NCI-H1417 (cell line): ENCODE data around the gene GRB2.
"Not testable (repeated sequence)": the region's sequence is repeated elsewhere in the genome, so short reads cannot be mapped to it uniquely, and the experiment has no call there.

Experiments used
- DNase-seq, 3 experiments: peaks; one replicate each; lab custom pipeline; 2025; lab: John Stamatoyannopoulos, UW

The GRB2 gene

DNA sequence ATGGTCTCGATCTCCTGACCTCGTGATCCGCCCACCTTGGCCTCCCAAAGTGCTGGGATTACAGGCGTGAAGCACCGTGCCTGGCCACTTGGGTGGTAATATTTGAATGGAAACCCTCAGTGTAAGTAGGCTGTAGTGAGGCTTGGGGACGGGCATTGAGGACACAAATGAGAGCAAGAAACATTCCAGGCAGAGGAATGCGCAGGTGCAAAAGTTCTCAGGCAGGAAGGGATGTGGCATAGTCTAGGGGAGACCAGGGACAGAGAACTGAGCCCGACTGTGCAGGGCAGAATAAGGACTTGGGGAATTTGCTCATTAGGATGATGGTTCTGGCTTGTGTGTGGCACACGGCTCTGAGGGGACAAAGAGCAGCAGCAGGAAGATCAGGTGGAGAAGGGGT, 54.8 kb downstream of the GRB2 start:
- DNase-seq, result no peak

DNA sequence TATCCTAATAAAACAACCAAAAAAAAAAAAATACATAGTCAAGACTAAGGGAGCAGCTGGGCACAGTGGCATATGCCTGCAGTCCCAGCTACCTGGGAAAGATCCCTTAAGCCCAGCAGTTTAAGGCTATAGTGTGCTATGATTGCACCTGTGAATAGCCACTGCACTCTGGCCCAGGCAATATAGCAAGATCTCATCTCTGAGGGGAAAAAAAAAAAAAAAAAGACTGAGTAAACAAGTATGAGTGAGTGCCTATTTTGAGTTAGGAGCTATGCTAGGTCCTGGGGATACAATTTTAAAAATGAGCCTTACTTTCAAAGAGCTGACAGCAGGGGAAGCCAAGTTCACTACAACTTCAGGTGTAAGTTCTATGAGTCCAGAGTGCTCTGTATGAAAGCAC, 55.4 kb downstream of the GRB2 start:
- DNase-seq, result no peak

DNA sequence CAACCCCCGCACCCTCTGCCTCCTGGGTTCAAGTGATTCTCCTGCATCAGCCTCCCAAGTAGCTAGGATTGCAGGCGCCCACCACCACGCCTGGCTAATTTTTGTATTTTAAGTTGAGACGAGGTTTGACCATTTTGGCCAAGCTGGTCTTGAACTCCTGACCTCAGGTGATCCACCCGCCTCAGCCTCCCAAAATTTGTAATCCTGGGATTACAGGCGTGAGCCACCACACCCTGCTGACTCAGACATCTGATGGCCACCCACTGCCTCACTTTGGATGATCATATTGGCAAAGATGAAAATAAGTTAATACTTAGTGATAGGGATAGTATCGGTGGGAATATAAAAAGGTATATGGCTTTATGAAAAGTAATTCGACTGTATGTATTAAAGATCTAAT, 55.9 kb downstream of the GRB2 start:
- DNase-seq, result no peak

DNA sequence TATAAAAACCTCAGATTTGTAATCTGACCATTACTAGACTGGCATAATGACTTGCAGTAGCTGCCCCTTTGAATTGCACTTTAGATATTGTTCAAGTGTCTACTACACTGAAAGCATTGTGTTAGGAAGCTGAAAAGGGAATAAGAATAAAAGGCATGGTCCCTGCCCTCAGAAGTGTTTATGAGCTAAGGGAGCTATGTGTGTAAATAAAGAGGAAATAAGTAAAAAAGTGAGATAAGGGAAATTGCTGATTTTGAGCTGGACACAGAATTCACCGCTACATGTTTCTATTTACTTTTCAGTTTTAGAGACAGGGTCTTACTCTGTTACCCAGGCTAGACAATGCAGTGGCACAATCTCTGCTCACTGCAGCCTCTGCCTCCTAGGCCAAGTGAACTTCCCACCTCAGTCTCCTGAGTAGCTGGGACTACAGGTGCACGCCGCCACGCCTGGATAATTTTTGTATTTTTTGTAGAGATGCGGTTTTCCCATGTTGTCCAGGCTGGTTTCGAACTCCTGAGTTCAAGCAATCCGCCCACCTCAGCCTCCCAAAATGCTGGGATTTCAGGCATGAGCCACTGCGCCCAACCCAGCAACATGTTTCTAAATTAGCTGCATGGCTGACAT, 57.0 kb downstream of the GRB2 start:
- DNase-seq, result no peak

DNA sequence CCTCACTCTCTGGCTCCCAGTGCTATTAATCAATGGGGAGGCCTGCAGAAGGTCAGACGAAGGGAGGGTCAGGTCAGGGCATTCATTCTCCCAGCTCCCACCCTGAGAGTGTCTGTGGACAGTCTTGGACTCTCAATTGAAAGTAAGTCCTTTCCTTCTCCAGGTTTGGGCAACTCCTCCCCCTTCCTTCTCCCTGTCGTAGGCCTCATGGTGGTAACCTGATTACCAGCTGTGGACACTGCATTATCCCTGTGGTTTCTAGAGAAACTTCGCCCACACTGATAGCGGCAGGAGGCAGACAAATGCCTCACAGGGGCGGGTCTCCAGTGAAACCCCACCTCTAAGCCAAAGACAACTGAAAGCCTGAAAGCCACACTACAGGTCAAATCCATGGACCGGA, 58.6 kb downstream of the GRB2 start:
- DNase-seq, result no peak

DNA sequence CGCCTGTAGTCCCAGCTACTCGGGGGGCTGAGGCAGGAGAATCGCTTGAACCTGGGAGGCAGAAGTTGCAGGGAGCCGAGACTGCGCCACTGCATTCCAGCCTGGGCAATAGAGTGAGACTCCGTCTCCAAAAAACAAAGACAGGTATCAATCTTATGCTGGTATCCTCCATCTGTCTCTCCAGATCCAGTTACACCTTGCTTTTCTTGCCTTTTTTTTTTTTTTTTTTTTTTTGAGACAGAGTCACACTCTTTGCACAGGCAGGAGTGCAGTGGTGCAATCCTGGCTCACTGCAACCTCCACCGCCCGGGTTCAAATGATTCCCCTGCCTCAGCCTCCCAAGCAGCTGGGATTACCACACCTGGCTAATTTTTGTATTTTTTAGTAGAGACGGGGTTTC, 59.1 kb downstream of the GRB2 start:
- DNase-seq, result not testable (repeated sequence)

DNA sequence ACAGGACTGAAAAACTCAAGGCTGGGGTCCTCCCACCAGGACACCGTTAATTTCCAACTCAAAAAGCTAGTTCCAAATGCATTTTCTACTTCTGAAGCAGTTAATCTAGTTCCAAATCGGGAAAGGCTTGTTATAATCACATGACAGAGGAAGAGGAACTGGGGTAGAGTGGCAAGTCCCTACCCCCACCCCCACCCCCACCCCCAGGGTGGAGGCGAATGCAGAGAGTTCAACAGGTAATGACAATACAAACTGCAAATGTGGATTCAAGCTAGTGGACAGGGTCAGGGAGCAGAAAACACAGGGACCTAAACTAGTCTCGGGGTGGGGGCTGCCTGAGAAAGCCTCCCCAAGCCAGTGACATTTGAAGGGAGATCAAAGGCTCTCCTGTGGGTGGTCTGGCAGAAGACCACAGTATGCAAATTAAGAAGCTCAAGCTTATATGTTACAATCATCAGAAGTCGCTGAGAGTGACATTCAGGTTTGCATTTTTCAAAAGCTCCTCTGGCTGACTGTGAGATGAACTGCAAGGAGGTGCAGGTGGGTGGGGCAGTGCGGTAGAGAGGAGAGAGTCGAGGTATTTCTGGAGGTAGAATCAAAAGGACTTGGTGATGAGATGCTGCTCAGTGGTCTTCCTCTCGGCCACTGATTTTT, 59.8 kb downstream of the GRB2 start:
- DNase-seq, result no peak

DNA sequence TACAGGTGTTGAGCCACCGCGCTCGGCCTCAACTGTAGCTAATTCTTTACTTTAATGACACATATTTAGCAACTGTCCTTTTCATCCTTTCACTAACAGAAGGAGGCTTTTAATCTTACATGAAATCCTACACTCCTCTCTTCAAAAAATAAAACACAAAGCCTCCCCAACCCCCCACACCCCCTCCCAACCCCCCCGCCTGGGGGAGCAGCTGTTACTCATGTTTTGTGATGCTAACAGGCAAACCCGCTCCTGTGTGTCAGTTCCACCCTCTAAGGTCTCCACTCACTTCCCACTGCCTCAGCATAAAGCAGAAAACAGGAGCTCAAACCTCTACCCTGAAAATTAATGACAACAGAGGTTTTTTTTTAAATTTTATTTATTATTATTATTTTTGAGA, 60.8 kb downstream of the GRB2 start:
- DNase-seq, result peak in 2 of 3 experiments; percentile 20 to 41

DNA sequence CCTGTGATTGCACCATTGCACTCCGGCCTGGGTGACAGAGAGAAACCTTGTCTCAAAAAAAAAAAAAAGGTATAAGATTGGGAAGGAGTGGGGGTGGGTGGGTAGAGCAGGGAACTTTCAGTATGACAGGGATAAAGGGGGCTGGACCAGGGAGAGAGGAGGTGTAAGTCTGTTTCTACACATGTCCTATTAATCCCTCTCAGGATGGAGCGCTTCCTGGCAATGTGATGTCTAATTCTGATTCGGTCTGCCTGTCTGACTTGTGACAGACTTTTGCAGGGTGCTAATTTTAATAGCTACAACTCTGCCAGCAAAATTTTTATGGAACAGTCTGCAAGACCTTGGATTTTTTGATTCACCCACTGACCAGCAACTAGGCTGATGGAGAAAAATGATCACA, 62.5 kb downstream of the GRB2 start:
- DNase-seq, result no peak

DNA sequence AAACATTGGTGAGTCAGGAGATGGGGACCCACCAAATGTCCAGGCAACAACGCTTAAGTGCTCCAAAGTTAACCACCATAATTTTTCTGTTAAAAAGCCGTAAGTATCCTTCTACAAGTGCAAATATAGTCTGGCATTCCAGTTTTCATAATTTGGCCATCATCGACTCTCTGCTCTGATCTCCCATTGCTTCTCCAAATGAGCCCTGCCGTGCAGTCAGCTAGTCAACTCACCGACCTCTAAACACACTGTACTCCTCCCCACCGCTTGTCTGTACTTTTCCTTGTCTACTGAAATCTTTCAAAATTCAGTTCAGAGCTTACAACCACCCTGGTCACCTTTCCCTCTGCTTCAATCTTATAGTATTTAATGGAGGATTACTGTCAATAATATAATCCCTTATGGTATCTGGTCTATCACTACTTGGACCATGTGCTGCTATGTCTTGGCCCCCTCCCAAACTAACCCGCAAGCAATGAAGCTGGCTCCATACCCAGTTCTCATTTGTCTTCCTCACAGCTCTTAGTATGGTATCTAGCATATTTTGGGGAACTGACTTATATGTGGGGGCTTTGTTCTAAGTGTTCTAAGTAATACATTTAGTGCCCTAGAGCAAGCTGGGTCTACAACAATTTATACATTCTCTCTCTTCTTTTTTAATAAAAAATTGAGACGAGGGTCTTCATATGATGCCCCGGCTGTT, 63.5 kb downstream of the GRB2 start:
- DNase-seq, result no peak

DNA sequence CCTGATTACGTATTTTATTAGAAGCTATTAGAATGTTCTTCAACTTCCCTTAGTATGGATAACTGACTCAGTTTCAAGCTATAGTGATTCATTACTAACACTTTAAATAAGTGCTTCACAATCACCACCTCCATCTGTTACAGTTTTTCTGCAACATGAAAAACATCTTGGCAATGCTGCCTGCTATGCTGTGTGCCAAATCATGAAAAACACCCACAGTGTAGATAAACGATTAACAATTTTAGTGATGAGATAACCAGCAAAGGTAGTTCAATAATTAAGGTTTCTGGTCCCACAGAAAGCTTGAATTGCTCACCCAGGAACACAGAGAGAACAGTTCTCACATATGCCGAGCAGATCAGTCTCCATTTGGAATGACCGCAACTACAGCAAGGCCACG, 64.8 kb downstream of the GRB2 start:
- DNase-seq, result no peak

DNA sequence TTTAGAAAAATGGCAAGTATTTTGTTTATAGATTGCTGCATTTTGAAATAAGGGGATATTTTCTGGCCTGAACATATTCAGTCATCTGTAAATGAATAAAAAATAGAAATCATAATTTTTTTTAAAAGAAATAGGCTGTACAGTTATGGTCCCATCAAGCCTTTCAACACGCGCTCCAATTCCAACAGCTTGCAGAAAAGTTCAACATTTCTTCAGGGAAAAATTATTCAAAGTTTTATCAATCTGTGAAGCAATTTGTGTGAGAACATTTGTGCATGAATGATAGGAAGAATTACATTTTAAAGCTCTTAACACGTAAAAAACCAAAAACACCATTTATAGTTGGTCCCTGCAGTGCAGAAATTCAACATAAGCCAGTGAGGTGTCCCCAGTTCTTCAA, 65.5 kb downstream of the GRB2 start:
- DNase-seq, result no peak

DNA sequence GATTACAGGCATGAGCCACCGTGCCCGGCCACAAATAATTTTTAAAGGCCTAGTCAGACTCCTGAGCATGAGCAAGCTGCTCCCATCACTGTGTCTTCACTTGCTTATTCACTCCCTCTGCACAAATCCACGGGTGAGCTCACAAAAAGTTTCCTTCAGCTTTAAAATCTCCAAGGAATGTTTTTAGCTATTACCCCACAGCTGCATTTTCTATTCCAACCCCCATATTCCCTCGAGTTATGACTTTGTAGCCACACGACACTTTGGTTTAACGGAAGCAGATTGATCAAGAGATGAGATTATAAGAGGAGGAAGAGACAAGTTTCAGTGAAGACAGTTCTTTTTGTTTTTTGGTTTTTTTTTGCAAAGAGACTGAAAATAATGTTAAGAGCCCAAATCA, 67.1 kb downstream of the GRB2 start:
- no peak for DNase-seq

DNA sequence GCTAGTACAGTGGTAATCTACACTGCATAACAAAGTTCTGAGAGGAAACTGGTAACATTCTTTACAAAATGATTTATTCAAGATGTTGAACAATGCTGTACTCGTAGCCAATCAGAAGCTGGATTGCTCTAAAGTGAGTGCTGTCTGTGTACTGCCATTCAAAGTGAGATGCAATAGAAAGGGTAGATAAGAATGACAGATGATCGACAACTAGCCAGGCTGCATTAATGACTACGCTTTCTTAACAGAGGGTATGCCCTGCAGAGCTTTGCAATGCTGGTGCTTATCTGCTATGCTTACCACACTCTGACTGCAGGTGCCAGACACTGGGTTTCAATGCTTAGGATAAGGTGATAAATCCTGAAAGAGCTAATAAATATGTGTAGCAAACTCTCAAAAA, 70.2 kb downstream of the GRB2 start:
- no peak for DNase-seq

DNA sequence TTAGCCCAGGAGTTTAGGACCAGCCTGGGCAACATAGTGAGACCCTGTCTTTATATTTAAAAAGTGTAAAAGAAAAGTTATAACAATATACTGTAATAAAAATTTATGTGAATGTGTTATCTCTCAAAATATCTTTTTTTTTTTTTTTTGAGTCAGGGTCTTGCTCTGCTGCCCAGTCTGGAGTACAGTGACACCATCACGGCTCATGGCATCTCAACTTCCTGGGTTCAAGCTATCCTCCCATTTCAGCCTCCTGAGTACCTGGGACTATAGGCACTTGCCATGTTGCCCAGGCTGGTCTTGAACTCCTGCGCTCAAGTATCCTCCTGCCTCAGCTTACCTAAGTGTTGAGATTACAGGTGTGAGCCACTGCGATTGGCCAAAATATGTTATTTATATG, 70.8 kb downstream of the GRB2 start:
- DNase-seq, result no peak

DNA sequence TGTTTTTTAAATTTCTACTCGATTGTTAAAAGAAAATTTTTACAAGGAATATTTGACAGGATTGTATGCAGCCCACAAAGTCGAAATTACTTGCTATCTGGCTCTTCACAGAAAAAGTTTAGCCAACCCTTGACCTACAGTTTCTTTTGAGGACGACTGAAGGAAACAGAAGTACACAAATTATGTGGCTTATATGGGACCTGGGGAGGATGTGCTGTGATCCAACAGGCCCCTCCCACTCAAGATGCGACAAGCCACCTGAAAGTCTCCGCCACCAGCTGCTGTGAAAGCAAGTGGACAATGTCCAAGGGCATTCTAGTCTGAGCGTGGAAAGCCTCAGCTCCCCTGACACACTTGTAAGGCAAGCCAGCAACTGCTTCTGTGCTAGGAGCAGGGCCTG, 73.8 kb downstream of the GRB2 start:
- no peak for DNase-seq

DNA sequence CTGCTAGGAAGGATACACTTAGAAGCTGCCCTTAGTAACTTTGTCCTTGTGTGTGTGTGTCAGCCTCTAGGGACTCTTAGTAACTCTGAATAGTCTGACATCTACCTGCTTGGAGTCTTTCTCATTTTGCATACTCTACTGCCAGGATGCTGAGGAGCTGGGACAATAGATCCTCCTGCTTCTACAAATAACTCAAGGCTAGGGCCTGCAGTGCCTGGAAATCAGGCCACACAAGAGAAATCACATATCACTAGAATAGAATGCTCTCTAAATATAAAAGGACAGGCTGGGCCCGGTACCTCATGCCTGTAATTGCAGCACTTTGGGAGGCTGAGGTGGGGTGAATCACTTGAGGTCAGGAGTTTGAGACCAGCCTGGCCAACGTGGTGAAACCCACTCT, 77.7 kb downstream of the GRB2 start:
- DNase-seq, result no peak

DNA sequence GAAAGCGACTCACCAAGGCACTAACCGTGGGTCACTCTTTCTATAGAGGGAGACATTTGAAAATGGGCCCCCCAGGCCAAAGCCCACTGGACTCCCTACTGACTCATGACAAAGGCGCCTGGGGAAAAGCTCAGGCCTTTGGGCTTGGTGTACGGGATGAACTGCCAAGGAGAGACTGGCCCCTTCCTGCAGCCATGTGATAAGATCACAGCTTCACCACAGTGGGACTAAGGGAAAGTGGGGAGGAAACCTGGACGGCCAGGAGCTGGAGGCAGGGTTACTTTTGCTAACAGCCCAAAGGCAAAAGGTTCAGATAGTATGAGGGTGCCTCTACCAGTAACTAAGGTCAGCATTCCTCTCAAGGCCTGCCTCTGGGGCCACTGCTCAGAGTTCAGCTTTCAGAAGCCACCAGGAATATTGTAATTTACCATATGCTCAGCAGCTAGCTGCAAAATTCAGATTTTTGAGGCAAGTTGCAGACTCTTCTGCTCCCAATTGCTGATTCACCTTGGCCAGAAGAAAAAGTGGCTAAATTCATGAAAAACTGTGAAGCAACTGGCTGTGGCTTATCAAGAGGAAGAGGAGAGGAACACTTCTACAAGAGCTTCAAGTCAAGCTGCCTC, 79.1 kb downstream of the GRB2 start:
- DNase-seq, result no peak

DNA sequence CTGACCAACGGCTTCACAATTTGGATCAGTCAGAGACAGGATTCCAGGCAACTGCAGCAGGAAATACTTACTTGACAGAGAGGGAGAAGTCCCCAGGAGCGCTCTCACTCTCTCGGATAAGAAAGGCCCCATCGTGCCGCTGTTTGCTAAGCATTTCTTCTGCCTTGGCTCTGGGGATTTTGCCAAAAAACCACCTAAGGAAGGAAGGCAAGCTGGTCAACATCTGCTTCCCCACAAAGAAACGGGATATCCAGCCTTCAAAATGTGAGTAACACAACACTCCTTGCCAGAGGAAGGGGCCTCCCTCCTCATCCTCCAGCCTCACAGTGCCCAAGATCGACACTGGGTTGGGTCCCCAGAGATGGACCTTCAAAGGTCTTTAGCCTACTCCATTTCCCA, 79.7 kb downstream of the GRB2 start:
- DNase-seq, result no peak

DNA sequence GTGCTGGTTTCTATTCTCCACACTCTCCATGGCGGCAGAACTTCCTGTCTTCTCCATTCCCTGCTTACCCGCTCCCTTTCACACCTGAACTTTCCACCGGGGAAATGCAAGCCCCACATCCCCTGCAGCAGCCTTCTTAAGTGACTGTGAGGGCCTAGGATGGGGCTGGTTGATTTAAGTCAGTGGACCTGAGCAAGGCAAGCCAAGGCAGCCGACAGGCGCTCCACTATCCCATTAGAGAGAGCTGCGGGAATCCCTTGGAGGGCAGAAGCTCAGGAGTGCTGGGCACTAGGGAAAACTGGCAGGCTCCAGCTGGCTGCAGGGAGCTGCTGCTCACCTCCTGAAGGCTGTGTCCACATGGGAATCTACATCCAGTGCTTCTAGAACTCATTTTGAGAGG, 80.1 kb downstream of the GRB2 start:
- no peak for DNase-seq

DNA sequence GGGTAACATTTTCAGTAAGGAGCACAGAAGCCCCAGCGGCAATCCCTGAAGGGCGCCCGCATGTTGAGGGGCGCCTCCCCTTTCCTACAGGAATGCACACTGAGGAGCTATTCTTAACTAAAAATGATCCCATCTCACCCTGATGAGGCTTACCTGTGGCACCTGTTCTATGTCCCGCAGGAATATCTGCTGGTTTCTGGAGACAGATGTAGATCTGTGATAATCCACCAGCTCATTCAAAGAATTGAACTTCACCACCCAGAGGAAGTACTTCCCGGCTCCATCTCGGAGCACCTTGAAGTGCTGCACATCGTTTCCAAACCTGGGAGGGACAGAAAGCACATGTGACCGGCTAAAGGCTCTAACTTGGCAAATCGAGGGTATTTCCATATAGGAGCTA, 84.0 kb downstream of the GRB2 start:
- no peak for DNase-seq

DNA sequence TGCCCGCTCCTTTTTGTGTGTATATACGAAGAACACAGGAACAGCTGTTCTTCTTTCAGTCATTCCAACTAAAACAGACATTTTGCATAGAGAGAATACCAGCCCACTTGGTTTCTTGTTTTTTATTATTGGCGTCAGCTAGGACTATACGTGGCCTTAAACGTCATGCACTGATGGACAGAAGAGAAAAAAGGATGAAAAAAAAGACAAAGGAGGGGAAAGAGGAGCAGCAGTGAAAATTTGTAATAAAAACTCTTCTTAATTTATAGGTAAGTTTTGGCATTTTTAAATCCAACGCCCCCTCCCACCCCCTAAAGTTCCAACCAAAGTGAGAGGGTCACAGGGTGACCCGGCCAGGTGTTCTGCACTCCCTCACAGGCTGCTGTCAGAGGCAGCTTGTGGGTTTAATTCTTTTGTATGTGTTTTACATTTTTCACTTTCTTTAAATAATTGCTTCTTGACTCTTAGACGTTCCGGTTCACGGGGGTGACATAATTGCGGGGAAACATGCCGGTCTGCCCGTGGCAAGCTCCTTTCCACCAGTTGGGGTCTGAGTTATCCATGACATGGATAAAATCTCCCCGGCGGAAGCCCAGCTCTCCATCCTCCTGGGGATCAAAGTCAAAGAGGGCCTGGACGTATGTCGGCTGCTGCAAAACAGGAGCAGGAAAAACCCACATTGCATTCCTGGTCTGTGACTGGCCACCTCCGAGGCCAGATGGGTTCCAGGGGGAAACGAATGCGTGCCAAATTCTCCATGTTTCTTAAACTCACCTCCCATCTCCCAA, 85.4 kb downstream of the GRB2 start:
- no peak for DNase-seq
